Astrocyte (in vitro differentiated cells and primary cell): ENCODE results near the gene PTPRC. TPM values are rescaled to one million over a fixed set of nuclear protein-coding genes. Genes with fewer than 3 reads are reported as not detected.

Experiments
- DNase-seq: peaks from one replicate; pipeline ENCODE4 v3.0.0-alpha.2; 2010; ENCODE audit warnings: low read depth
- FAIRE-seq: peaks from 2 replicates; lab custom pipeline; 2011; peaks lifted over from hg19 to GRCh38; lab: Jason Lieb, UNC
- H2AFZ ChIP-seq: 2 replicates; pipeline ENCODE4 v1.6.0; 2012; ENCODE audit warnings: low read depth, low read length, inconsistent platforms
- H3K27ac ChIP-seq: 2 replicates; pipeline ENCODE4 v1.5.1; 2011; ENCODE audit warnings: low read depth, low read length, inconsistent platforms
- H3K27me3 ChIP-seq: 2 replicates; pipeline ENCODE4 v1.6.0; 2011; ENCODE audit warnings: low read length, inconsistent platforms; ENCODE audit not compliant: insufficient read depth
- H3K36me3 ChIP-seq: 2 replicates; pipeline ENCODE4 v1.5.1; 2011; ENCODE audit warnings: low read length, inconsistent platforms; ENCODE audit not compliant: insufficient read depth
- H3K4me1 ChIP-seq: 2 replicates; pipeline ENCODE4 v1.5.1; 2011; ENCODE audit warnings: low read length, inconsistent platforms; ENCODE audit not compliant: insufficient read depth
- H3K4me2 ChIP-seq: 2 replicates; pipeline ENCODE4 v1.6.0; 2012; ENCODE audit warnings: low read length, inconsistent platforms
- H3K4me3 ChIP-seq: 2 replicates; pipeline ENCODE4 v1.5.1; 2011; ENCODE audit warnings: low read depth, mild to moderate bottlenecking, low read length, inconsistent platforms; ENCODE audit not compliant: insufficient read depth
- H3K79me2 ChIP-seq: 2 replicates; pipeline ENCODE4 v1.6.0; 2012; ENCODE audit warnings: mild to moderate bottlenecking, low read length, inconsistent platforms; ENCODE audit not compliant: insufficient read depth
- H3K9ac ChIP-seq: 2 replicates; pipeline ENCODE4 v1.6.0; 2012; ENCODE audit warnings: mild to moderate bottlenecking, low read length, inconsistent platforms
- H3K9me3 ChIP-seq: 2 replicates; pipeline ENCODE4 v1.5.1; 2012; ENCODE audit warnings: low read depth, mild to moderate bottlenecking, low read length, inconsistent platforms; ENCODE audit not compliant: insufficient read depth
- H4K20me1 ChIP-seq: 2 replicates; pipeline ENCODE4 v1.6.0; 2012; ENCODE audit warnings: low read length, inconsistent platforms; ENCODE audit not compliant: insufficient read depth
- H3K27ac Mint-ChIP-seq: one replicate; pipeline ENCODE4 v1.8.0; 2021; ENCODE audit warnings: mild to moderate bottlenecking, mixed read lengths; ENCODE audit not compliant: unreplicated experiment
- H3K27me3 Mint-ChIP-seq: one replicate; pipeline ENCODE4 v1.8.0; 2021; ENCODE audit warnings: low read depth, mixed read lengths; ENCODE audit not compliant: unreplicated experiment
- H3K36me3 Mint-ChIP-seq: one replicate; pipeline ENCODE4 v1.8.0; 2021; ENCODE audit warnings: low read depth, mixed read lengths; ENCODE audit not compliant: unreplicated experiment
- H3K4me1 Mint-ChIP-seq: one replicate; pipeline ENCODE4 v1.8.0; 2021; ENCODE audit warnings: low read depth, mixed read lengths; ENCODE audit not compliant: unreplicated experiment
- H3K4me3 Mint-ChIP-seq: one replicate; pipeline ENCODE4 v1.8.0; 2021; ENCODE audit warnings: mild to moderate bottlenecking, moderate library complexity, mixed read lengths; ENCODE audit not compliant: unreplicated experiment
- H3K9me3 Mint-ChIP-seq: one replicate; pipeline ENCODE4 v1.8.0; 2021; ENCODE audit warnings: mild to moderate bottlenecking, mixed read lengths; ENCODE audit not compliant: unreplicated experiment
- CTCF ChIP-seq: IDR thresholded peaks from 2 replicates; pipeline ENCODE4 v1.5.1; 2011; ENCODE audit warnings: low read depth, mild to moderate bottlenecking, inconsistent platforms, low read length, moderate library complexity; ENCODE audit not compliant: insufficient read depth
- EZH2 ChIP-seq: IDR thresholded peaks from 2 replicates; pipeline ENCODE4 v1.6.1; 2012; ENCODE audit warnings: mild to moderate bottlenecking, low read length, inconsistent platforms; ENCODE audit not compliant: insufficient read depth
- total RNA-seq: library from RNA; stranded (reverse); gene quantifications from 2 replicates; pipeline ENCODE4 v1.2.1, GENCODE V29; 2021

PTPRC gene
- total RNA-seq, 1 donor from 2014 or later, result 0.20 TPM

- Histone ChIP-seq H3K27me3 (no peaks in the 10 kb centered on the region), H3K4me3 (no peak overlapping the region), H2AFZ (no peak overlapping the region), H3K9ac (no peak overlapping the region), H3K27ac (no peak overlapping the region), H3K9me3 (no peaks in the 10 kb centered on the region), H4K20me1 (no peaks in the 10 kb centered on the region), H3K36me3 (no peaks in the 10 kb centered on the region), H3K79me2 (no peaks in the 10 kb centered on the region), H3K4me2 (no peak overlapping the region), H3K4me1 (no peaks in the 10 kb centered on the region)
- H3K36me3 Mint-ChIP-seq, result no peaks in the 10 kb centered on the region
- DNase-seq (no peak), FAIRE-seq (no peak)
- TF ChIP-seq CTCF (no peak), EZH2 (no peak)
- H3K4me1 Mint-ChIP-seq, result no peaks in the 10 kb centered on the region
- H3K9me3 Mint-ChIP-seq, result no peaks in the 10 kb centered on the region
- no peak overlapping the region for H3K27ac Mint-ChIP-seq
- no peaks in the 10 kb centered on the region for H3K27me3 Mint-ChIP-seq
- H3K4me3 Mint-ChIP-seq, result no peak overlapping the region
Measured at GRCh38 chr1:198612471-198613260, 26.2 kb upstream of the PTPRC start.

DNA sequence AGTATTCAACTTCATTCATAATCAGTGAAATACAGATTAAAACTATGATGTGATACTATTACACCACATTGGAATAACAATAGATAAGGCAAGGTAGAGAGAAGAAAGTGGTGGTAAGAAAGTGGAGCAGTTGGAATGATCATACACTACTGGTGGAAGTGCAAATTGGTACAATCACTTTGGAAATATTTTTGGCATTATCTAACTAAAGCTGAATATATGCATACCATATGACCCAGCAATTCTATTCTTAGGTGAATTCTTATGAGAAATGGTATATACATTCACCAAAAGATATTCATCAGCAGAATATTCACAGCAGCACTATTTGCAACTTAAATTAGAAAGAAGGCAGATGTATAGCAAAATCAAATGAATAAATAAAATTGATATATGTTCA lies 21.4 kb upstream of the PTPRC start:
- no peaks in the 10 kb centered on the region for H3K36me3 ChIP-seq
- no peaks in the 10 kb centered on the region for H4K20me1 ChIP-seq
- no peak overlapping the region for H3K27ac ChIP-seq
- no peak for DNase-seq
- Mint-ChIP-seq H3K27ac (no peak overlapping the region), H3K9me3 (no peaks in the 10 kb centered on the region), H3K27me3 (no peaks in the 10 kb centered on the region), H3K36me3 (no peaks in the 10 kb centered on the region), H3K4me1 (no peaks in the 10 kb centered on the region), H3K4me3 (no peak overlapping the region)
- no peaks in the 10 kb centered on the region for H3K79me2 ChIP-seq
- H2AFZ ChIP-seq, result no peak overlapping the region
- H3K9me3 ChIP-seq, result no peaks in the 10 kb centered on the region
- H3K4me3 ChIP-seq, result no peak overlapping the region
- no peak overlapping the region for H3K4me2 ChIP-seq
- FAIRE-seq, result no peak
- TF ChIP-seq EZH2, result no peak
- no peak for TF ChIP-seq CTCF
- no peaks in the 10 kb centered on the region for H3K27me3 ChIP-seq
- H3K9ac ChIP-seq, result no peak overlapping the region
- no peaks in the 10 kb centered on the region for H3K4me1 ChIP-seq
